Neural cell (in vitro differentiated cells): Measurements from ENCODE around the gene LRRTM3. TPM values are rescaled to one million over a fixed set of nuclear protein-coding genes. Genes with fewer than 3 reads are reported as not detected.

Experiments
- H2AFZ ChIP-seq: fragments of 200-600, 300-800 bp; sonication (generic), shearing (Covaris generic); 2 replicates; pipeline ENCODE4 v1.6.0; 2014; ENCODE audit warnings: low read depth, mild to moderate bottlenecking, antibody characterized with exemption, low read length, moderate library complexity
- H3F3A ChIP-seq: fragments of 200-600 bp; shearing (Covaris generic); 2 replicates; pipeline ENCODE4 v1.6.1; 2016; ENCODE audit warnings: mild to moderate bottlenecking, moderate library complexity, mixed read lengths, antibody characterized with exemption, low read length; ENCODE audit not compliant: insufficient read depth, poor library complexity, severe bottlenecking
- H3K27ac ChIP-seq: fragments of 200-600, 300-800 bp; sonication (generic), shearing (Covaris generic); 2 replicates; pipeline ENCODE4 v1.5.1; 2014; ENCODE audit warnings: mild to moderate bottlenecking, low read length, moderate library complexity
- H3K27me3 ChIP-seq: fragments of 300-800, 200-600 bp; sonication (generic), shearing (Covaris generic); 2 replicates; pipeline ENCODE4 v1.6.0; 2014; ENCODE audit warnings: mild to moderate bottlenecking, low read depth, low read length, moderate library complexity; ENCODE audit not compliant: insufficient read depth
- H3K36me3 ChIP-seq: fragments of 300-800, 200-600 bp; sonication (generic), shearing (Covaris generic); 2 replicates; pipeline ENCODE4 v1.5.1; 2014; ENCODE audit warnings: mild to moderate bottlenecking, antibody characterized with exemption, low read length, moderate library complexity; ENCODE audit not compliant: insufficient read depth
- H3K4me2 ChIP-seq: fragments of 300-800, 200-600 bp; sonication (generic), shearing (Covaris generic); 2 replicates; pipeline ENCODE4 v1.6.0; 2014; ENCODE audit warnings: mild to moderate bottlenecking, low read length
- H3K4me3 ChIP-seq: fragments of 300-800, 200-600 bp; sonication (generic), shearing (Covaris generic); 2 replicates; pipeline ENCODE4 v1.5.1; 2014; ENCODE audit warnings: mild to moderate bottlenecking, low read length, moderate library complexity
- H3K79me2 ChIP-seq: fragments of 200-600 bp; shearing (Covaris generic); replicated peaks from 2 replicates; pipeline ENCODE4 v1.6.0; 2014; ENCODE audit warnings: mild to moderate bottlenecking, low read length, moderate library complexity; ENCODE audit not compliant: insufficient read depth
- H3K9ac ChIP-seq: fragments of 300-800, 200-600 bp; sonication (generic), shearing (Covaris generic); 2 replicates; pipeline ENCODE4 v1.6.1; 2016; ENCODE audit warnings: mild to moderate bottlenecking, low read length, mixed read lengths
- H3K9me2 ChIP-seq: fragments of 200-600 bp; shearing (Covaris generic); 2 replicates; pipeline ENCODE4 v1.6.1; 2016; ENCODE audit warnings: mild to moderate bottlenecking, low read length, mixed read lengths; ENCODE audit not compliant: insufficient read depth
- H3K9me3 ChIP-seq: fragments of 200-600, 300-800 bp; sonication (generic), shearing (Covaris generic); 2 replicates; pipeline ENCODE4 v1.6.1; 2016; ENCODE audit warnings: mild to moderate bottlenecking, mixed run types, low read length, moderate library complexity, mixed read lengths
- H4K20me1 ChIP-seq: fragments of 200-600 bp; shearing (Covaris generic); 2 replicates; pipeline ENCODE4 v1.6.1; 2016; ENCODE audit warnings: mild to moderate bottlenecking, mixed run types; ENCODE audit not compliant: insufficient read depth
- CTCF ChIP-seq: fragments of 450-650 bp; IDR thresholded peaks from 2 replicates; pipeline ENCODE4 v1.5.1; 2014; ENCODE audit warnings: antibody characterized with exemption, mild to moderate bottlenecking, moderate library complexity; ENCODE audit not compliant: poor library complexity, severe bottlenecking
- EP300 ChIP-seq: fragments of 450-650 bp; conservative IDR thresholded peaks from 2 replicates; pipeline ENCODE4 v1.6.1; 2014; ENCODE audit warnings: antibody characterized with exemption, mild to moderate bottlenecking, moderate library complexity; ENCODE audit not compliant: poor library complexity, severe bottlenecking
- EZH2 ChIP-seq: fragments of 200-600, 300-800 bp; shearing (Covaris generic), sonication (generic); IDR thresholded peaks from 2 replicates; pipeline ENCODE4 v1.6.1; 2014; ENCODE audit warnings: antibody characterized with exemption, low read length, borderline replicate concordance, mild to moderate bottlenecking; ENCODE audit not compliant: insufficient read depth, poor library complexity, severe bottlenecking
- MXI1 ChIP-seq: fragments of 450-650 bp; conservative IDR thresholded peaks from 2 replicates; pipeline ENCODE4 v1.6.1; 2014; ENCODE audit warnings: antibody characterized with exemption, mild to moderate bottlenecking; ENCODE audit not compliant: poor library complexity, severe bottlenecking
- POLR2AphosphoS5 ChIP-seq: IDR thresholded peaks from 2 replicates; pipeline ENCODE4 v1.6.1; 2012
- RAD21 ChIP-seq: fragments of 450-650 bp; conservative IDR thresholded peaks from 2 replicates; pipeline ENCODE4 v1.6.1; 2014; ENCODE audit warnings: antibody characterized with exemption, mild to moderate bottlenecking, moderate library complexity
- REST ChIP-seq: IDR thresholded peaks from 2 replicates; pipeline ENCODE4 v1.6.1; 2012; ENCODE audit warnings: borderline replicate concordance
- SMC3 ChIP-seq: fragments of 450-650 bp; conservative IDR thresholded peaks from 2 replicates; pipeline ENCODE4 v1.6.1; 2014; ENCODE audit warnings: antibody characterized with exemption, mild to moderate bottlenecking, moderate library complexity; ENCODE audit not compliant: poor library complexity
- TAF1 ChIP-seq: IDR thresholded peaks from 2 replicates; pipeline ENCODE4 v1.6.1; 2012; ENCODE audit warnings: low read depth
- polyA plus RNA-seq: library from polyadenylated mRNA; depleted of rRNA; stranded (reverse); fragments of >200 nt; gene quantifications from 2 replicates; pipeline ENCODE4 v1.2.3, GENCODE V29; 2014

The LRRTM3 gene
- polyA plus RNA-seq, 1 donor from 2014 or later: 3.2 TPM

GRCh38 chr10:66934711-66935110 is 8.9 kb downstream of the LRRTM3 start:
- H3K79me2 ChIP-seq: no peaks in the 10 kb centered on the region
- no peaks in the 10 kb centered on the region for H3F3A ChIP-seq
- TF ChIP-seq CTCF (no peak), EP300 (no peak), EZH2 (no peak), SMC3 (no peak), REST (no peak), POLR2AphosphoS5 (no peak), TAF1 (no peak), RAD21 (no peak), MXI1 (no peak)
- H3K4me2 ChIP-seq: no peak overlapping the region
- no peak overlapping the region for H2AFZ ChIP-seq
- H3K27me3 ChIP-seq: no peaks in the 10 kb centered on the region
- H3K9me3 ChIP-seq: no peaks in the 10 kb centered on the region
- H3K4me3 ChIP-seq: no peak overlapping the region
- no peaks in the 10 kb centered on the region for H3K36me3 ChIP-seq
- no peak overlapping the region for H3K27ac ChIP-seq
- H3K9ac ChIP-seq: no peak overlapping the region
- no peaks in the 10 kb centered on the region for H4K20me1 ChIP-seq
- no peaks in the 10 kb centered on the region for H3K9me2 ChIP-seq

- H3K4me2 ChIP-seq: no peak overlapping the region
- no peak overlapping the region for H2AFZ ChIP-seq
- H3K9me2 ChIP-seq: no peaks in the 10 kb centered on the region
- no peak overlapping the region for H3K27ac ChIP-seq
- no peak overlapping the region for H3K9ac ChIP-seq
- no peaks in the 10 kb centered on the region for H3K36me3 ChIP-seq
- no peaks in the 10 kb centered on the region for H3K27me3 ChIP-seq
- H3K9me3 ChIP-seq: no peaks in the 10 kb centered on the region
- no peaks in the 10 kb centered on the region for H3F3A ChIP-seq
- no peak for TF ChIP-seq MXI1
- H3K4me3 ChIP-seq: no peak overlapping the region
- no peaks in the 10 kb centered on the region for H3K79me2 ChIP-seq
- no peaks in the 10 kb centered on the region for H4K20me1 ChIP-seq
Measured at GRCh38 chr10:66940965-66941364, 15.1 kb downstream of the LRRTM3 start.

- no peaks in the 10 kb centered on the region for H3K9me3 ChIP-seq
- no peaks in the 10 kb centered on the region for H3K79me2 ChIP-seq
- no peak for TF ChIP-seq CTCF
- TF ChIP-seq RAD21: no peak
- TF ChIP-seq EP300: no peak
- TF ChIP-seq EZH2: no peak
- TF ChIP-seq MXI1: no peak
- TF ChIP-seq REST: no peak
- TF ChIP-seq SMC3: no peak
- no peak for TF ChIP-seq POLR2AphosphoS5
- no peak for TF ChIP-seq TAF1
- H2AFZ ChIP-seq: no peak overlapping the region
- no peaks in the 10 kb centered on the region for H4K20me1 ChIP-seq
- H3K27me3 ChIP-seq: no peaks in the 10 kb centered on the region
- no peaks in the 10 kb centered on the region for H3K9me2 ChIP-seq
- H3K9ac ChIP-seq: no peak overlapping the region
- no peak overlapping the region for H3K4me2 ChIP-seq
- H3K27ac ChIP-seq: no peak overlapping the region
- H3K4me3 ChIP-seq: no peak overlapping the region
- no peaks in the 10 kb centered on the region for H3F3A ChIP-seq
- H3K36me3 ChIP-seq: no peaks in the 10 kb centered on the region
Measured at GRCh38 chr10:66941491-66941890, 15.7 kb downstream of the LRRTM3 start.
